PFSK-1 (cell line): ENCODE measurements around the gene KLHL42.

Experiments
- FOXP2 ChIP-seq: optimal IDR thresholded peaks from 2 replicates; pipeline ENCODE3; 2011; ENCODE audit warnings: borderline replicate concordance, control low read depth, inconsistent platforms; ENCODE audit not compliant: insufficient read depth; ENCODE audit errors: extremely low read length, extremely low read depth
- POLR2AphosphoS5 ChIP-seq: IDR thresholded peaks from 2 replicates; pipeline ENCODE4 v1.6.1; 2012; ENCODE audit warnings: low read depth, mild to moderate bottlenecking, control low read depth, low read length, moderate library complexity
- SIN3A ChIP-seq: IDR thresholded peaks from 2 replicates; pipeline ENCODE4 v1.6.1; 2012; ENCODE audit warnings: mild to moderate bottlenecking, low read length, moderate library complexity, borderline replicate concordance; ENCODE audit not compliant: insufficient read depth
- TAF1 ChIP-seq: IDR thresholded peaks from 2 replicates; pipeline ENCODE4 v1.6.1; 2012; ENCODE audit warnings: low read length, control low read depth, borderline replicate concordance; ENCODE audit not compliant: insufficient read depth
- TF ChIP-seq, protein P1 (sequence below), 2 experiments: IDR thresholded peaks; 2 replicates each; pipeline versions ENCODE4 v1.6.1 to v1.8.0; 2011 to 2012; ENCODE audit warnings: low read depth in 2 of 2, low read length in 2 of 2, control low read depth in 1 of 2, inconsistent platforms in 1 of 2, mild to moderate bottlenecking in 1 of 2, moderate library complexity in 1 of 2; ENCODE audit not compliant: insufficient read depth in 1 of 2

The KLHL42 gene

DNA sequence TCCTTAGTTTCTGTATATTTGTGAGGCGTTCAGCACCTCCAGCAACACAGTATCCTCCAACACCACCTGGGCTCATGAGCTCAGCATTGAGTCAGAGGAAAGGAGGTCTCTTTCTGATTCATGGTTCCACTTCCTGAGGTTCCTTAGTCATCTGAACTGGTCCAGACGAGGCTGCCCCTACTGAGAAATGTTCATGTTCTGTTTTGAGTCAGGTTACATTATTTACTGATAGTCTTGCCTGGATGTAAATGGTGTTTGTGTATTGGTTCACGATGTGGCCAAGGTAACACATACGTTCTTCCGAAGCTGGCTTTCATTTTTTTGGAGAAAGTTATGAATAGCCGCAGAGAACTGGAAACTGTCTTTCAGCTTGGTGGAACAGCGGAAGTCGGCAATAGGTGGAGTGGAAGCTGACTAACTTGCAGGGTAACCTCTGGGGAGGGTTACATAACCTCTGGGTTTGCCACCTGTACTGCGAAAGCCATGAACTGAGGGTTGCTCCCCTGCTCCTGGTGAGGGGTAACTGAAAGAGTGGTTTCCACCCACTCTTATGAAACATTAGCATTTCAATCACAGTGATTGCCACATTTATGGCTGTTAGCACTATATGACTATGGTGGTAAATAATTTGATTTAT is 42.2 kb downstream of the KLHL42 start:
- no peak for TF ChIP-seq SIN3A
- TF ChIP-seq POLR2AphosphoS5: no peak
- TF ChIP-seq FOXP2: no peak
- TF ChIP-seq, protein P1, sequence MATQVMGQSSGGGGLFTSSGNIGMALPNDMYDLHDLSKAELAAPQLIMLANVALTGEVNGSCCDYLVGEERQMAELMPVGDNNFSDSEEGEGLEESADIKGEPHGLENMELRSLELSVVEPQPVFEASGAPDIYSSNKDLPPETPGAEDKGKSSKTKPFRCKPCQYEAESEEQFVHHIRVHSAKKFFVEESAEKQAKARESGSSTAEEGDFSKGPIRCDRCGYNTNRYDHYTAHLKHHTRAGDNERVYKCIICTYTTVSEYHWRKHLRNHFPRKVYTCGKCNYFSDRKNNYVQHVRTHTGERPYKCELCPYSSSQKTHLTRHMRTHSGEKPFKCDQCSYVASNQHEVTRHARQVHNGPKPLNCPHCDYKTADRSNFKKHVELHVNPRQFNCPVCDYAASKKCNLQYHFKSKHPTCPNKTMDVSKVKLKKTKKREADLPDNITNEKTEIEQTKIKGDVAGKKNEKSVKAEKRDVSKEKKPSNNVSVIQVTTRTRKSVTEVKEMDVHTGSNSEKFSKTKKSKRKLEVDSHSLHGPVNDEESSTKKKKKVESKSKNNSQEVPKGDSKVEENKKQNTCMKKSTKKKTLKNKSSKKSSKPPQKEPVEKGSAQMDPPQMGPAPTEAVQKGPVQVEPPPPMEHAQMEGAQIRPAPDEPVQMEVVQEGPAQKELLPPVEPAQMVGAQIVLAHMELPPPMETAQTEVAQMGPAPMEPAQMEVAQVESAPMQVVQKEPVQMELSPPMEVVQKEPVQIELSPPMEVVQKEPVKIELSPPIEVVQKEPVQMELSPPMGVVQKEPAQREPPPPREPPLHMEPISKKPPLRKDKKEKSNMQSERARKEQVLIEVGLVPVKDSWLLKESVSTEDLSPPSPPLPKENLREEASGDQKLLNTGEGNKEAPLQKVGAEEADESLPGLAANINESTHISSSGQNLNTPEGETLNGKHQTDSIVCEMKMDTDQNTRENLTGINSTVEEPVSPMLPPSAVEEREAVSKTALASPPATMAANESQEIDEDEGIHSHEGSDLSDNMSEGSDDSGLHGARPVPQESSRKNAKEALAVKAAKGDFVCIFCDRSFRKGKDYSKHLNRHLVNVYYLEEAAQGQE (IDR thresholded peaks at IDR 0.05; ENCODE audit: insufficient read depth in 1 of 2, low read depth in 2 of 2, low read length in 2 of 2): no peak
- TF ChIP-seq TAF1: no peak

DNA sequence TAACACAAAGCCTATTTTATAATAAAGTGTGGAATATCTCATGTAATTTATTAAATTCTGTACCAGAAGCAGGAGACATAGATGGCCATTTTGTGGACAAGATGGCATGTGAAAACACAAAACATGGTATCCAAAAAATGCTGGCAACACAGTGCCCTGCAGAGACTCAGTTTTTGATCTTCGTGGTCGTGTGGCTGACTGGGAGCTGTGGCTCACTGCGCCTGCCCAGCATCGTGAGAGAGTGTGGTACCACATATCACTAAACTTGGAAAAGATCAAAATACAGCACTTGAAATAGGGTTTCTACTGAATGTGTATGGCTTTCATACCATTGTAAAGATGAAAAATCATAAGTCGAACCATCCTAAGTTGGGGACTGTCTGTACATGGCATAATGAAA is 43.0 kb downstream of the KLHL42 start:
- TF ChIP-seq POLR2AphosphoS5 (no peak), SIN3A (no peak), FOXP2 (no peak), TAF1 (no peak)
- TF ChIP-seq, protein P1 (IDR thresholded peaks at IDR 0.05; ENCODE audit: insufficient read depth in 1 of 2, low read depth in 2 of 2, low read length in 2 of 2): no peak

DNA sequence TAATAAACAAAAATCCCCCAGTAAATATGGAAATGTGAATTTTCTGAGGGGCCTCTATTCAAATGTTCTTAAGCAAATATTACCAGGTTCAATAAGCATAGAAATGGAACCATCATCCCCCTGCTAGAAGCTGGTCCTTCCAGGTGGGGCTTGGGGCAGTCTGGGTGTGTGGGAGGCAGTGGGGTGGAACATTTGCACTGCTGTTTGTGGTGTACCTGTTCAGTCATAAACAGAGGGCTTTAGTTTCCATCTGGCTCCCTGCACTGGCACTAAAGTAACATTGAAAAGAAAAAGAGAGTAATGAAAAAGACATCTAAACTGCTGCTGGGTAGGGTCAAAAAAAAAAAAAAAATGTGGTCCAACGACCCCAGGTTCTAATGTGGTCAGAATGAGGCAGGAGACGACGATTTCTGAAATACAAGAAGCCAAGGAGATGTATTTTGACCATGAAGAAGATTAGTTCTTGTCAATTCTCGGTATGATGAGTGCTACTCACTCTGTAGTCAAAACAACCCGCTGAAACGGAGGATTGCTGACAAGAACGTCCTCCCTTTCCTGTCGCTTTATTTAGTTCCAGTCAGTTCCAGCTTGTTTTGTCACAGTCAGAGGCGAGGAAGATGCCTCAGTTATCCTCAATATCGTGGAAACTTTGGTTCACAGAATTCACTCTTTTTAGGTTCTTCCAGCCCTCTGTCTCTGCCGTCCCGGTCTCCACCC is 44.3 kb downstream of the KLHL42 start:
- no peak for TF ChIP-seq SIN3A
- TF ChIP-seq TAF1: no peak
- no peak for TF ChIP-seq POLR2AphosphoS5
- no peak for TF ChIP-seq FOXP2
- TF ChIP-seq, protein P1 (IDR thresholded peaks at IDR 0.05; ENCODE audit: insufficient read depth in 1 of 2, low read depth in 2 of 2, low read length in 2 of 2): no peak

DNA sequence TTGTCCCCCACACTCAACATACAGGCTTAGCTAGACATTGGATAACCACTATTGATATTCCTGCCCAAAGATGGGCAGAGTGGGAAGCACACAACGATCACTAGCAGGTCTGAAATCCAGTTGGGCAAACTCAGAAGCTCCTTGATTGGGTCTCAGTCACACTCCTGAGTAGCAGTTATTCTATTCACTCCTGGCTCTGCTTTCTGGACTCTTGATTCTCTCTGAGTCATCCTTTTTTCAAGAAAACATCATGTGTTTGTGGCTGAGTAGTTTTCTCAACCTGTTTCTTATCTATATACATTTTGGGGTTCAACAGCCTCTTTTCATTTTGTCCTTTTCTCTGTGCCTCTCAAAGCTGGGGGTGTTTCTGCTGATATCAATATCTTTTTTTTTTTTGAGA is 46.0 kb downstream of the KLHL42 start:
- TF ChIP-seq TAF1: no peak
- TF ChIP-seq SIN3A: no peak
- no peak for TF ChIP-seq POLR2AphosphoS5
- TF ChIP-seq, protein P1 (IDR thresholded peaks at IDR 0.05; ENCODE audit: insufficient read depth in 1 of 2, low read depth in 2 of 2, low read length in 2 of 2): no peak
- TF ChIP-seq FOXP2: no peak

DNA sequence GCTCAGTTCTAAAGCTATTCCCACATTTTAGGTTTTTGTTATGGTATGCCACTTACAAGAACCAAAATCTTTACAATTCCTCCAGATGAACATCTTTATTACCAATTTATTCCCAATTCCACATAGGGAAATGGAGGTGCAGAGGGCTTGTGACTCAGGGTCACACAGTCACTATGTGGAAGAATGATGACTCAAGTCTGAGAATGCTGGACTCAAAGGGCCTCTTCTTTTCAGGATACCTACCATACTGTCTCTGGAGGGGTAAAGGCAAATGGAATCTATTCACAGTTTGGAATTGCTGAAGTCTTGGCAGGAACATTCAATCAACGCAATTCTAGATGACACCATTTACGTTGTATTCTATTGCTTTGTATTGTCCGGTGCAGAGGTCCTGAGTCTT is 48.2 kb downstream of the KLHL42 start:
- TF ChIP-seq, protein P1 (IDR thresholded peaks at IDR 0.05; ENCODE audit: insufficient read depth in 1 of 2, low read depth in 2 of 2, low read length in 2 of 2): no peak
- no peak for TF ChIP-seq SIN3A
